ENCODE data around the gene CYP26C1. TPM values are rescaled to one million over a fixed set of nuclear protein-coding genes. Genes with fewer than 3 reads are reported as not detected.

The CYP26C1 gene
- total RNA-seq = not detected

GRCh38 chr10:93059975-93060886 is at the start of gene CYP26C1:
CYP26C1 (plus strand) TSS chr10:93060798; CDS start chr10:93061264, 466 bp downstream.
- ATAC-seq = no peak

- no peak for ATAC-seq
These were observed 44.9 kb upstream of the CYP26C1 start for GRCh38 chr10:93015722-93016121.

GRCh38 chr10:93023013-93023650 is 37.5 kb upstream of the CYP26C1 start:
- ATAC-seq = no peak

- no peak for ATAC-seq
These were observed 34.5 kb upstream of the CYP26C1 start for GRCh38 chr10:93026072-93026471.

GRCh38 chr10:93027508-93027907 is 33.1 kb upstream of the CYP26C1 start:
- ATAC-seq = no peak

GRCh38 chr10:93028883-93029282 is 31.7 kb upstream of the CYP26C1 start:
- ATAC-seq = no peak

- no peak for ATAC-seq
These were observed 30.2 kb upstream of the CYP26C1 start for GRCh38 chr10:93030409-93030808.

- ATAC-seq = no peak
These were observed 28.3 kb upstream of the CYP26C1 start for GRCh38 chr10:93032105-93032808.

- no peak for ATAC-seq
These were observed 27.8 kb upstream of the CYP26C1 start for GRCh38 chr10:93032809-93033137.

GRCh38 chr10:93034426-93034825 is 26.2 kb upstream of the CYP26C1 start:
- no peak for ATAC-seq

- ATAC-seq = no peak
These were observed 21.5 kb upstream of the CYP26C1 start for GRCh38 chr10:93039110-93039509.

- no peak for ATAC-seq
These were observed 20.9 kb upstream of the CYP26C1 start for GRCh38 chr10:93039721-93040120.

GRCh38 chr10:93054486-93054885 is 6.1 kb upstream of the CYP26C1 start:
- no peak for ATAC-seq

- ATAC-seq = no peak
These were observed 2.5 kb upstream of the CYP26C1 start for GRCh38 chr10:93058139-93058538.

- ATAC-seq = no peak
These were observed 442 bp downstream of the CYP26C1 start for GRCh38 chr10:93060887-93061593.

GRCh38 chr10:93061594-93062513 is 1.3 kb downstream of the CYP26C1 start:
- peak; percentile 52 for ATAC-seq

GRCh38 chr10:93062514-93063143 is 2.0 kb downstream of the CYP26C1 start:
- ATAC-seq = peak; percentile 85

- ATAC-seq = no peak
These were observed 2.8 kb downstream of the CYP26C1 start for GRCh38 chr10:93063144-93063976.

- ATAC-seq = no peak
These were observed 3.5 kb downstream of the CYP26C1 start for GRCh38 chr10:93063977-93064660.

All from esophagus mucosa (tissue), 1 donor.